DMS53 treated with DMSO at 0.1 percent for 48 hours (cell line): ENCODE data around the gene ARHGEF16.

Source experiments
- DNase-seq: peaks from one replicate; lab custom pipeline; 2025; ENCODE audit not compliant: unreplicated experiment; lab: John Stamatoyannopoulos, UW

ARHGEF16 gene

GRCh38 chr1:3498986-3499385 is 44.5 kb downstream of the ARHGEF16 start:
- DNase-seq = no peak

- no peak for DNase-seq
Measured at GRCh38 chr1:3499611-3500010, 45.1 kb downstream of the ARHGEF16 start.

GRCh38 chr1:3500265-3500835 is 45.9 kb downstream of the ARHGEF16 start:
- DNase-seq = no peak

GRCh38 chr1:3501437-3501836 is 47.0 kb downstream of the ARHGEF16 start:
- no peak for DNase-seq

GRCh38 chr1:3501856-3502640 is 47.6 kb downstream of the ARHGEF16 start:
- no peak for DNase-seq

GRCh38 chr1:3502641-3503524 is 48.4 kb downstream of the ARHGEF16 start:
- no peak for DNase-seq

GRCh38 chr1:3503525-3503886 is 49.0 kb downstream of the ARHGEF16 start:
- DNase-seq = no peak

- no peak for DNase-seq
Measured at GRCh38 chr1:3504151-3504821, 49.8 kb downstream of the ARHGEF16 start.

- DNase-seq = peak; percentile 2
Measured at GRCh38 chr1:3504822-3505153, 50.3 kb downstream of the ARHGEF16 start.

- DNase-seq = no peak
Measured at GRCh38 chr1:3505161-3505560, 50.7 kb downstream of the ARHGEF16 start.

GRCh38 chr1:3506041-3506440 is 51.6 kb downstream of the ARHGEF16 start:
- DNase-seq = no peak

- no peak for DNase-seq
Measured at GRCh38 chr1:3506943-3507342, 52.5 kb downstream of the ARHGEF16 start.

- no peak for DNase-seq
Measured at GRCh38 chr1:3507636-3508275, 53.3 kb downstream of the ARHGEF16 start.

- DNase-seq = no peak
Measured at GRCh38 chr1:3508757-3509415, 54.4 kb downstream of the ARHGEF16 start.

GRCh38 chr1:3509721-3510120 is 55.3 kb downstream of the ARHGEF16 start:
- no peak for DNase-seq

- DNase-seq = no peak
Measured at GRCh38 chr1:3510136-3510955, 55.9 kb downstream of the ARHGEF16 start.

- DNase-seq = no peak
Measured at GRCh38 chr1:3510956-3511250, 56.4 kb downstream of the ARHGEF16 start.

GRCh38 chr1:3511306-3511705 is 56.8 kb downstream of the ARHGEF16 start:
- no peak for DNase-seq

- DNase-seq = no peak
Measured at GRCh38 chr1:3511856-3512255, 57.4 kb downstream of the ARHGEF16 start.

- DNase-seq = no peak
Measured at GRCh38 chr1:3514404-3514803, 59.9 kb downstream of the ARHGEF16 start.
